Measurements from ENCODE around the gene PPARD. TPM values are rescaled to one million over a fixed set of nuclear protein-coding genes. Genes with fewer than 3 reads are reported as not detected.

PPARD gene
- total RNA-seq, 1 donor from 2014 or later = 15.0 TPM

DNA sequence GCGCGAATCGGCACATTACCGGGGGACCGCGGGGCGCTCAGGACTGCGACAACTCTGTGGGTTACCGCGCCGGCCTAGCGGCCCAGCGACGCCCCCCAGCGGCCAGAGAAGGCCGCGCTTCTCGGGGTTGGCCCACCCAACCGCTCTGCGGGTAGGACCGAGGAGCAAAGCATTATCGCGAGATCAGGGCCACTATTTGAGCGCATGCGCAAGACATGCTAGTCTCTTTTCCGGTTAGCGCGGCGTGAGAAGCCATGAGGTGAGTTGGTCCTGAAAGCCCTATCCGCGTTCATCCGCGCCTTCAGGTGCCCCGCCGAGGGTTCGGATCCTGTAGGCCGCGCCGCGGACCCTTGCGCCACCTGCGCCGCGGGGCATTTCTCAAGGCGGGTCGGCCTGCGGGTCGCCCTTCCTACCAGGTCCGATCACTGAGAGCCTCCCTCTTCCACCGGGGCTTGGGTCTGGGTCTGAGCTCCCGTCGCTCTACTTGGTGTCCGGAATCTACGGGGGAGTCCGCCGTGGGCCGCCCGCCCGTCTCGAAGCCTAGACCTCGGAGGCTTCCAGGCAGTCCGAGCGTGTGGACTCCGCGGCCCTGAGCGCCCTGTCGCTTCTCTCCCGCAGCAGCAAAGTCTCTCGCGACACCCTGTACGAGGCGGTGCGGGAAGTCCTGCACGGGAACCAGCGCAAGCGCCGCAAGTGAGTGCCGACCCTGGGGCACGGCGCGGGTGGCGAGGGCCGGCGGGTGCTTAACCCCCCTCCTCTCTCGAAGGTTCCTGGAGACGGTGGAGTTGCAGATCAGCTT lies 126.0 kb downstream of the PPARD start, which contains the start of gene RPL10A:
Gene RPL10A, plus strand, starts transcription at position 221 of the 799 bp plus-strand sequence. Its CDS starts 34 bp downstream, at position 255.
- DNase-seq (ENCODE audit: low read depth) = peak; percentile 84
- no peaks in the 10 kb centered on the region for H3K27me3 ChIP-seq (ENCODE audit: control insufficient read depth, insufficient read depth, low read length)
- peak within 1 kb of the TSS; percentile 93 for H3K4me3 ChIP-seq (ENCODE audit: low read depth, low read length)
- TF ChIP-seq, protein P1, sequence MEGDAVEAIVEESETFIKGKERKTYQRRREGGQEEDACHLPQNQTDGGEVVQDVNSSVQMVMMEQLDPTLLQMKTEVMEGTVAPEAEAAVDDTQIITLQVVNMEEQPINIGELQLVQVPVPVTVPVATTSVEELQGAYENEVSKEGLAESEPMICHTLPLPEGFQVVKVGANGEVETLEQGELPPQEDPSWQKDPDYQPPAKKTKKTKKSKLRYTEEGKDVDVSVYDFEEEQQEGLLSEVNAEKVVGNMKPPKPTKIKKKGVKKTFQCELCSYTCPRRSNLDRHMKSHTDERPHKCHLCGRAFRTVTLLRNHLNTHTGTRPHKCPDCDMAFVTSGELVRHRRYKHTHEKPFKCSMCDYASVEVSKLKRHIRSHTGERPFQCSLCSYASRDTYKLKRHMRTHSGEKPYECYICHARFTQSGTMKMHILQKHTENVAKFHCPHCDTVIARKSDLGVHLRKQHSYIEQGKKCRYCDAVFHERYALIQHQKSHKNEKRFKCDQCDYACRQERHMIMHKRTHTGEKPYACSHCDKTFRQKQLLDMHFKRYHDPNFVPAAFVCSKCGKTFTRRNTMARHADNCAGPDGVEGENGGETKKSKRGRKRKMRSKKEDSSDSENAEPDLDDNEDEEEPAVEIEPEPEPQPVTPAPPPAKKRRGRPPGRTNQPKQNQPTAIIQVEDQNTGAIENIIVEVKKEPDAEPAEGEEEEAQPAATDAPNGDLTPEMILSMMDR (IDR thresholded peaks at IDR 0.05; ENCODE audit: insufficient read depth, low read length, poor library complexity, severe bottlenecking) = peak; percentile 96
- H3K36me3 ChIP-seq (ENCODE audit: control insufficient read depth, insufficient read depth, low read length) = peaks cover 3% of the 10 kb centered on the region

DNA sequence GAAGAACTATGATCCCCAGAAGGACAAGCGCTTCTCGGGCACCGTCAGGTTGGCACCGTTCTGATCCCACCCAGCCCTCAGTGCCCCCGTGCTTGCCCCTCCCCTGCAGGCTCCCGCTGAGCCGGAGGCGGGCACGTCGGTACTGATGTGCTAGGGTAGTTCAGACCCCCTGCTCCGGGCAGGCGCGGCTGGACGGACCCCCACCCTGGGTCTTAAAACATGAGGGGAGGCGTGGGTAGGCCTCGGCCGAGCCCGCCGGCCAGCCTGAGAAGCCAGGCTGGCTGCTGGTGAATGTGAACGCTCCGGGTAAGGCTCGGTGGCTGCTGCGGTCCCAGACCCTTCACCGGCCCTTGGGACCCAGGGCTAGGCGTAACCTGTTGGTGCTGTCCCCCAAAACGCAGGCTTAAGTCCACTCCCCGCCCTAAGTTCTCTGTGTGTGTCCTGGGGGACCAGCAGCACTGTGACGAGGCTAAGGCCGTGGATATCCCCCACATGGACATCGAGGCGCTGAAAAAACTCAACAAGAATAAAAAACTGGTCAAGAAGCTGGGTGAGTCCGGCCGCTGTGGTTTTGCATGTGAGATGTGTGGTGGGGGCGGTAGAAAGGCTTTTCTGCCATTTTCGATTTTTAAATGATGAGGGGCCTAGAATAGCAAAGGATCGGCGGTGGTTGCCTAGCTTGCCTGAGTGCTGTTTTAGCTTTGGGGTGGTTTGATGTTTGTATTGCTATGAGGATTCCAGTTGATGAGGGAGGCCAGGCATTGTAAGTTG lies 126.8 kb downstream of the PPARD start:
- TF ChIP-seq, protein P1 (IDR thresholded peaks at IDR 0.05; ENCODE audit: insufficient read depth, low read length, poor library complexity, severe bottlenecking) = no peak
- peak overlapping the region; percentile 93 for H3K4me3 ChIP-seq (ENCODE audit: low read depth, low read length)
- peaks cover 3% of the 10 kb centered on the region for H3K36me3 ChIP-seq (ENCODE audit: control insufficient read depth, insufficient read depth, low read length)
- DNase-seq (ENCODE audit: low read depth) = no peak
- no peaks in the 10 kb centered on the region for H3K27me3 ChIP-seq (ENCODE audit: control insufficient read depth, insufficient read depth, low read length)

- DNase-seq (ENCODE audit: low read depth) = no peak
Measured at GRCh38 chr6:35469751-35470662, 127.6 kb downstream of the PPARD start.

GRCh38 chr6:35470663-35471120 lies 128.3 kb downstream of the PPARD start:
- Histone ChIP-seq H3K27me3 (ENCODE audit: control insufficient read depth, insufficient read depth, low read length) (no peaks in the 10 kb centered on the region), H3K36me3 (ENCODE audit: control insufficient read depth, insufficient read depth, low read length) (peaks cover 4% of the 10 kb centered on the region), H3K4me3 (ENCODE audit: low read depth, low read length) (no peak overlapping the region)
- TF ChIP-seq, protein P1 (IDR thresholded peaks at IDR 0.05; ENCODE audit: insufficient read depth, low read length, poor library complexity, severe bottlenecking) = no peak
- no peak for DNase-seq (ENCODE audit: low read depth)

More at GRCh38 chr6:35469751-35470662, 127.6 kb downstream of the PPARD start:
- H3K27me3 ChIP-seq (ENCODE audit: control insufficient read depth, insufficient read depth, low read length) = no peaks in the 10 kb centered on the region
- TF ChIP-seq, protein P1 (IDR thresholded peaks at IDR 0.05; ENCODE audit: insufficient read depth, low read length, poor library complexity, severe bottlenecking) = no peak
- peaks cover 4% of the 10 kb centered on the region for H3K36me3 ChIP-seq (ENCODE audit: control insufficient read depth, insufficient read depth, low read length)
- H3K4me3 ChIP-seq (ENCODE audit: low read depth, low read length) = peak overlapping the region; percentile 93

DNA sequence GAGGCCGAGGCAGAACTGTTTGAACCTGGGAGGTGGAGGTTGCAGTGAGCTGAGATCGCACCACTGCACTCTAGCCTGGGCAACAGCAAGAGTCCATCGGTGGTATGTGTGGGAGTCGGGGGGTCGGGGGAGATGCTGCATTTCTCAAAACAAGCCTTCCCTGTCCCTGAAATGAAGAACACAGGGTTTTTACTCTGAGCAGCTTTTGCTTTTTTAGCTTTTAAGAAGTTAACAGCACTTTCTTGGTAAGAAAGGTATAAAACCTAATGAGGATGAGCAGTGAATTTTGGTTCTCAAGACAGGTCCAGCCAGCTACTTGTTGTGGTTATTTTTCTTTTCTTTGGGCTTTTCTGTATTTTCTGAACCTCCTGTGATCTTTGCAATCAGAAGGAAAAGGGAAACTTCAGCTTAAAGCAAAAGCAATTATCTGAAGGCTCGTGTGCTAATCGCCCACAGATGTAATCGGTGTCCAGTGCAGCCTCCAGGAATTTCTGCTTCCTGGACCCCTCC lies 129.5 kb downstream of the PPARD start:
- H3K36me3 ChIP-seq (ENCODE audit: control insufficient read depth, insufficient read depth, low read length) = peaks cover 4% of the 10 kb centered on the region
- H3K4me3 ChIP-seq (ENCODE audit: low read depth, low read length) = no peak overlapping the region
- no peaks in the 10 kb centered on the region for H3K27me3 ChIP-seq (ENCODE audit: control insufficient read depth, insufficient read depth, low read length)
- TF ChIP-seq, protein P1 (IDR thresholded peaks at IDR 0.05; ENCODE audit: insufficient read depth, low read length, poor library complexity, severe bottlenecking) = no peak
- no peak for DNase-seq (ENCODE audit: low read depth)
